HG03025 (cell line): ENCODE measurements around the gene VARS1.
"Not testable (repeated sequence)": the region's sequence is repeated elsewhere in the genome, so short reads cannot be mapped to it uniquely, and the experiment has no call there.

Experiments
- ATAC-seq: cut with Tn5 transposase; IDR thresholded peaks from one replicate; pipeline ENCODE4 v1.9.1; 2021; ENCODE audit warnings: mild to moderate bottlenecking, moderate library complexity; ENCODE audit not compliant: unreplicated experiment, low FRiP score

VARS1 gene

DNA sequence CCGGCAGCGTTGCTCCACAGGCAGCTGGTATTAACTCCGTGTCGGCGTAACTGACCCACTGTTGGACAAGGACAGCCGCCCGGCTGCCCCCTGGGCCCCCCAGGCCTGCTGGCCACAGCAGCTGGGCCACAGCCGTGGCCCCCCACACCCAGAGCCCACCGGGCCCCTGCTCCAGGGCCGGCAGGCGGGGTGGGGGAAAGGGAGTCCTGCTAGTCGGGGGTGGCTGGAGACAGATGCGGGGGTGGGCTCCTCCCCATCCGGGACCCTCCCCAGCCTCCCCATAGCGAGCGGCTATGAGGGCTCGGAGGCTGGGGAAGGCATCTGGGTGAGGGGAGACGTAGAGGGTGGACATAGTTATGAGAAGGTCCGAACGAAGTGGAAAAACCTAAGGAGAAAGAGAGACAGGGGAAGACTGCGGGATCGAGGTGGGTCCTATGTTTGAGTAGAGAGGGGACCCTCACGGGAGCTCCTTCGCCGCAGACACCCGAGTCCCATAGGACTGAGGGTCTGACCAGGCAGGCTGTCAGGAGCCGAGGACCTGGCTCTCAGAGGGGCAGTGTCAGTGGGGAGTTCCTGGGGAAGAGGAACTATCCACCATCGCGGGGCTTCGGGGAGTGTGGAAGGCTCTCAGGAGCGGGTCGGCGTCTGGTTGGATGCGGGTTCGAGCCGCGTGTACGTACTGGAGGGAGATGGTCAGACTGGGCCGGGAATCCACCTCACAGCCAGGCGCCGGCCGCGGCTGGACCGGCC, 511 bp downstream of the VARS1 start:
- ATAC-seq, result no peak

DNA sequence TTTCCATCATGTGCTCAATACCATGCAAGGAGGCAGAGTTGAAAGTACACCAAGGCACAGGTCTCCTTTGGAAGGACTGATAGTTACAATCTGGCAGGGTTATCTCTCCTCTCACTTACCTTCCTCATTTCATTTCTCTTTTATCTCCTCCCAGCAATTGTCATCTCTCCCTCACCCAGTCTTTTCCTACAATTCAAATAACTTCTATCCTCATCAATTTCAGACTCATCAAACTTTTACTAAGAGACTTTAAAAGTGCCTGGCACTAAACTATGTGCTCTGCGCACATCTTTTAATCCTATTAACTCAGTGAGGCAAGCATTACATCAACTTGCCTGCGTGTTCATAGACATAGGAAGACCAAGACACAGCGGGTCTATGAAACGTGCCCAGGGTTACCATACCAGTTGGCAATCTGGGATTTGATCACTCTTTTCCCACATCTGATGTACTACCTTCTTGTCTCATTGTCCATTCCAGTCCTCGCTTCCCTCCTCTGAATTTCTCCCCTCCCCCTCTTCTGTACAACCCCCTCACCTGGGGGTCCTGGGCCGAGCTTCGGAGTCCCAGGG, 1.2 kb downstream of the VARS1 start:
- no peak for ATAC-seq

DNA sequence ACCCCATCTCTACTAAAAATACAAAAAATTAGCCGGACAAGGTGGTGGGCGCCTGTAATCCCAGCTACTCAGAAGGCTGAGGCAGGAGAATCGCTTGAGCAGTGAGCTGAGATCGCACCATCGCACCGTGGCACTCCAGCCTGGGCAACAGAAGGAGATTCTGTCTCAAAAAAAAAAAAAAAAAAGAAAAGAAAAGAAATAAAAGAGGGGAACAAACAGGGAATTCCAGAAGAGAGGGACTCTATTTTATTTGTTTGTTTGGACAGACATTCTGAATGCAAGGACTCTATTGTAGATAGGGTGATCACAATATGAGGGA, 1.7 kb downstream of the VARS1 start:
- ATAC-seq, result not testable (repeated sequence)

DNA sequence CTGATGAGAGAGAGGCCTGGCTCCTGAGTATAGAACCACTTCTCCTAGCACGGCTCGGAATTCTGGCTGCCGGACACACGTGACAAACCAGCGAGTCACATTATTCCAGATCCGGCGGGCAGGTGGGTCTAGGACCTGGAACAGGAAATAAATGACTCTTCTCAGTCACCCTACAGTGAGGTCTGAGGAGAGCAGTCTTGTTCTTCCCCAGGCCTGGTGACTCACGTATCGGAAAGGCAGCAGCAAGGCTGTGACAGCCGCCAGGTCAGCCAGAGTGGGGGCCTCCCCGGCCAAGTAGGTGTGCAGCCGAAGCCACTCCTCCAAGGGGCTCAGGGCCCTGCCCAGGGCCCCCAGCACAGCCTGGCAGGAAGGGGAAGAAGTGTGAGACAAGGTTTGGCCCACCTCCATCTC, 2.8 kb downstream of the VARS1 start:
- ATAC-seq, result no peak

DNA sequence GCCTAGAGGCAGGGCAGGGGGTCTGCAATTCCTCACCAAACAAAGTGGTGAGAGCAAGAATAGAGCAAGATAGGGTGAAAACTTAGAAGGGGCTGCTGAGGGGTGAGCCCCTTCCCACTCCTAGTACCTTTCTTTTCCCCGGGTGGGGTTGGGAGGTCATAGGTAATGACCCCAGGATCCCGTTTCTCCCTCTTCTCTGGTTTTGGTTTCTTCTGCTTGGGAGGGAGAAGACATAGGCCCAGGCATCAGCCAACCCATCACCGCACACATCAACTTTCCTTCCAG, 3.5 kb downstream of the VARS1 start:
- no peak for ATAC-seq

DNA sequence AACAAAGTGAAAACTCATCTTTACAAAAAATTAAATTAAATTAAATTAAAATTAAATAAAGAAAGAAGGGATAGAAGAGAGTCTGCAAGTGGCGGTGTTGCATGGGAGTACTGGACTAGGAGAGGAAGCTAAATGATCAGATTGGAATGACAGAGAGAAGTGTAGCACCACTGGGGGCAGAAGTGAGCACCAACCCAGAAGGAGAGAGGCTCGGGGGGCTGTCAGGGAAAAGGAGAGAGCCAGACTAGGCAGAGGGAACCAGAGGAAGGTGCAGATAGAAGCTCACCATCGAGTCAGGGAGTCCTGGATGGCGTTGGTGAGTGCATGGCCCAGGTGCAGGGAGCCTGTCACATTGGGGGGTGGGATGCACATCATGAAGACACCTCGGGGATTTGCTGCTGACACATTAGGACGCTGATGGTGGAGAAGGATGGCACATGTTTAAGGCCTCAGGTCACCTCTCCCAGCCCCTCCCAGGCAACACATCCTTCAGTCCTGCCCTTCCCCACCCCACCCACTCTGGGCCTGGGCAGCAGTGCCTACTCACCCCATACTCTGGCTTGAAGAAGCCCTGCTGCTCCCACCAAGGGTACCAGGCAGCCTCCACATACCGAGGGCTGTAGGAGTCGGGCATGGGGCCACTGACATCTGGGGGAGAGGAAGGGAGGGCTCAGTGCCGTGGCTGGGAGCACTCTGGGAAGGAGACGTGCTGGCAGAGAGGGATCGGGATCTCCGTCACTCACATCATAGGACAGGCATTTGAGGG, 4.0 kb downstream of the VARS1 start:
- ATAC-seq, result no peak

DNA sequence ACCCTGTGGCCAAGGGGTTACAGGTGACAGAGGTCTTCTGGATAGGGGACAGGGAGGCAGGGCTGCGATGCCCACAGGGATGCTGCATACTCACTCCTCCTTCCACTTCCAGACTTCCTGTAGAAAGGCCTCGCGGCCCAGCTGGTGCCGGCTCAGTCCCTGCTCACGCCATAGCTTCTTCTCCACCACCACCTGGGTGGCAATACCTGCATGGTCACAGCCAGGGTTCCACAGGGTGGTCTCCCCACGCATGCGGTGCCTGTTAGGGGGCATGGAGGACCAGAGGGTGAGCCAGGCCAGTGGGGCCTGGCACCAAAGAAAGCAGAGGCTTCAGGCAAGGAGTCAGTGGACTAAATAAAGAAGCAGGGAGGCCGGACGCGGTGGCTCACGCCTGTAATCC, 10.1 kb downstream of the VARS1 start:
- no peak for ATAC-seq

DNA sequence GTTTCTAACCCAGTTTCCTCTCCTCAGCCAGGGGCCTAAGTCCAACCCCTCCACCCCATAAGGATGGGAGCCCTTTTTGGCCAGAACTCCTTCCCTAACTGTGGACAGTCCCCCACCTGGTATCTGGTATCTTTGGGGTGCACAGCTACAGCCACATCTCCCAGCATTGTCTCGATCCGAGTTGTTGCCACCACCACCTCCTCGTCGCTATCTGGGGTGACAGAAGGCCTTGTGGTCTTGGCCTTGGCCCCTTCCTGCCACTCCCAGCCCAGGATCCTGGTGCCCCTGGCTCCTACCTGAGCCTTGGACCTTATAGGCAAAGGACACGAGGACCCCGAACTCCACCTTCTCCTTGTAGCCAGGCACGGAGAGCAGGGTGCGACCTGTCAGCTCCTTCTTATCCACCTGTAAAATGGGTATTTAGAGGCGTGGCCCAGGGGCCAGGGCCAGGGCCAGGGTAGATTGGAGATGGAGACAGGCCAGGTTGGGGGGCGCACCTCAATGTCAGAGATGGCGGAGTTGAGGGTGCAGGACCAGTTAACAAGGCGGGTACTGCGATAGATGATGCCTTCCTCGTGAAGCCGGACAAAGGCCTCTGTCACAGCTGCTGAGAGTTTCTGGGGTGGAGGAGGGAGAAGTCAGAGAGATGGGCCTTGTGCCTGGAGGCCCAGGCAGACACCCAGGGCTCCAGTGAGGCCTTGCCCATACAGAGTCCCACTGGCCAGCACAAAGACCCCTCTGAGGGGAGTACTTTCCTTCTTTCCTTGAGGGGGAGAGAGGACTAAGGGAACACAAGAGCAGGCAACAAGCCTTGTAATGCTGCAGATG, 11.2 kb downstream of the VARS1 start:
- ATAC-seq, result no peak

DNA sequence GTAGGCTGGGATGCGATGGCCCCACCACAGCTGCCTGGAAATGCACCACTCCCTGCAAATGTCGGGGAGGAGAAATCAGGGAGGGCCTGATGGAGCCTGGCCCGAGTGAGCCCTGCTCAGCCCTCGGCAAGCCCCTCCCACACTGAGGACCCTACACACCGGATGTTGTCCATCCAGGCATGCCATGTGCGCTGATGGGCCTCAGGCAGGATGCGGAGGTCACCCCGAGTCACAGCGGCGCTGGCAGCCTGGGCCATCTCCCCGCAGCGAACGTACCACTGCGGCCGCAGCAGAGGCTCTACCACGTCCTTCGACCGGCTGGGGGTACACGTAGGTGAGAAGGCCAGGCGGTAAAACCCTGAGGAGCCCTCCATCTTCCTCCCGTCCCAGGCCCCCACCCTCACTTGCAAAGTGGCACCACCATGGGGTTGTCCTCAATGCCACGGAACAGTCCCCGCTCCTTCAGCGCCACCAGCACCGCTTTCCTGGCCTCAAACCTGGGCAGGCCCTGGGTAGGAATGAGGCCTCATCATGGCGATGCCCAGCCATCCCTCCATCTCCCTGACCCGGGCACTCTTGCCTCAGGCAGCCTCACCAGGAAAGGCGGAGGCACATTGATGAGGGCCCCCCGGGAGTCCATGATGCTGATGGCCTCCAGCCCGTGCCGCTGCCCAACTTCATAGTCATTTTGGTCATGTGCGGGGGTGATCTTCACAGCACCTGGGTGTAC, 13.3 kb downstream of the VARS1 start:
- no peak for ATAC-seq

DNA sequence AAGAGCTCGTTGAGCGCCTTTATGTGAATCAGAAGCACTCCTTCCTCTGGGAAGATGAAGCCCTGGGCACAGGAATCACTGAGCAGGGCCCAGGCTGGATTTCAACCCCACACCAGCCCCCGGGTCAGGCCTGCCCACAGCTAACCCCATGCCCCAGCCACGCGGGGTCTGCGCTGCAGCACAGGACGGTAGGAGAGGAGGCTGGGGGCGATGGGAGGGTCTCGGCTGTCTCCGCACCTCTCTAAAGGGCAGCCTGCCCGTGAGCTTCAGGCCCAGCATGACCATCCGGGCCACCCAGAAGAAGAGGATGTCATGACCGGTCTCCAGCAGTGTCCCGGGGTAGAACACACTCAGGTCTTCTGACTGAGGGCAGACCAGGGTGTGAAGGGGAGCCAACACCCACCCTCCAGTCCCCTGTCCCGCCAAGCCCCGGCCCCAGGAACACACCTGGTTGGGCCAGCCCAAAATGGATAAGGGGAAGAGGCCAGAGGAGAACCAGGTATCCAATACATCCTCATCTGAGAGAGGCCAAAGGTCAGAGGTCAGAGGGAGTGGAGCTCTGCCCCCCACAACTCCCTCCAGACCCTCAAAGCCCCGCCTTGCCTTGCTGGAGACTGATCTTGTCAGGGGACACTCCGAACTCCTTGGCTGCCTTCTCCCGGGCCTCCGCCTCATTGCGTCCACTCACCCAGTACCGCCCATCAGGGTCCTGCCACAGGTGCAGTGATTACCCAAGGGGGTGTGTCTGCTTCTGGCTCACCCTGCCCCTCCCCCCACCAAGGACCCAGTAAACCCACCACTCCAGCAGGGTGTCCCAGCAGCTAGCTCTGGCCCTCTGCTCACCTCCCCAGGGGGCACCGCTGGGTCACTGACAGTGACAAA, 14.1 kb downstream of the VARS1 start:
- ATAC-seq, result no peak

DNA sequence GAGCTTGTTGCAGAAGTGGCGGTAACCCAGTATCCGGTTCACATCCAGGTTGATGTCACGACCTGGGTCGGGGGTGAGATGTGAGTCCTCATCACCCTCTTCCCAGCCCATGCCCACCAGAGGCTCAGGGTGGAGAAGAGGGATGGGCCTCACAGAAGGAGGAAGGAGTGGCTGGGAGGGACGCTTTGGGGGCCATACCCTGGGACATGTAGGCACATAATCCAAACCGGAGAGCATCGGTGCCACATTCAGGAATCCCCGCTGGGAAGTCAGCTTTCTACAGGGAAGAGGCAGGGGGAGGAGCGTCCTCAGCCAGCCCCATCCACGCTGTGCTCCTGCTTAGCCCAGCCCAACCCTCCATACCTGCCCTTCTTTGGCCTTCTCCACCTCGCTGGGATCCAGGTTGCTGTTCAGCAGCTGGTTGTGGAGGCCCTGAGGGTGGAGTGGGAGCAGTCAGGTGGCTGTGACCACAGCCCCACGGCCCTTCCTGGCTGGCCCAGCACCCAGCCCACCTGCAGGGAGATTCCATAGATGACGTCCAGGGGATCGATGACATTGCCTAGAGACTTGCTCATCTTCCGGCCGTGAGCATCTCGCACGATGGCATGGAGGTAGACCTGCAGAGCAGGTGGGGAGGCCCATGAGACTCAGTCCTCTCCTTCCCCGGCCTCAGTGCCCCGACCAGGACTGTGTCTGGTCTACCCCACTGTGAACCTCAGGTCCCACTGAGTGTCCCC, 14.9 kb downstream of the VARS1 start:
- no peak for ATAC-seq

DNA sequence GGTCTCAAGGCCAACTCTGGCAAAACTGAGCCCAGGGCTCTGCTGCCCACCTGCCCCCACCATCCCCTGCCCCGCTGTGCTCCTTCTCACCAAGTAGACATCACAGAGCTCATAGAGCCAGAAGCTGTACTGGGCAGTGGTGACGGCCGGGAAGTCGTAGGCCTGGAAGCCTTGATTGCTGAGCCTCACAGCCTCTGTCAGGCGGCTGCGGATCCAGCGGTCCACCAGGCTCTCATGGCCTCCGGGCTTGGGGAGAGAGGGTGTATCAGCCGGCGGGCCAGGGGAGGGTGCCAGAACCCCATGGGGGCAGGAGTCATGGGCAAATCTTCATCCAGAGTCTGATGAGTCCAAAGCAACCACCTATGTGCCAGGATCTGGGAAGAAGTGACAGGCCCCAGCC, 15.6 kb downstream of the VARS1 start:
- no peak for ATAC-seq

DNA sequence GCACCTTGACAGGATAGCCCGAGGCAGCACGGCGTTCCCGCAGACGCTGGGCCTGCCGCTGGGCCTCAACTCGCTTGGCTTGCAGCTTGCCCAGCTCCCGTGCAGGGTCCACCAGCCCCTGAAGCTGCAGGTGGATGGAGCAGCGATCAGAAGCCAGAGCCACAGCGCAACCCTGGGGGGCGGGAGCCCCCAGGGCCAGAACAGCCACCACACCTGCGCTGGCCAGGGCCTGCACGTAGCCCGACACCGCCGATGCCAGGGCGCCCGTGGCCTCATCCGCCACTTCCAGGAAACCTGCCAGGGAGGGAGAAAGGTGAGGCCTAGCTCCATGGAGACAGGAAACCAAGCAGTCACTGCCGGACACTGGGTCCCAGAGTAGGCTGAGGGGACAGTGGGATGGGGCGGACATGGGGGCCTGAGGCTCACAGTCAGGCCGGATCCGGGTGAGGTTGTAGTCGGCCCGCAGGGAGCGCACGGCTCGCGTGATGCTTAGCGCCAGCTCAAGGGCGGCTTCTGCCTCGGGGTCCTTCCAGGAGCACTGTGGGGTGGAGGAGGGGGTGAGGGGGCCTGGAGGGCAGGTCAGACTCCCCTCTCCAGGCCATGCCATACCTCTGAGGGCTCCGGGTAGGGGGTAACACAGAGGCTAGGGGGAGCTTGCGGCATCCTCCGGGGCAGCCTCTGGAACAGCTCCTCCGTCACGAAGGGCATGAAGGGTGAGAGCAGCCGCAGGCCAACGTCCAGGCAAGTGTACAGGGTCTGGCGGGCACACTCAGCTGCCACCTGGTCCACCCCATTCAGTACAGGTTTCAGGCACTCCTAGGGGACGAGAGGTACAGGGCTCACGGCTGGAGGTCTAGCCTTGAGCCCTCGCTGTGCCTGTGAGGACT, 16.3 kb downstream of the VARS1 start:
- no peak for ATAC-seq

DNA sequence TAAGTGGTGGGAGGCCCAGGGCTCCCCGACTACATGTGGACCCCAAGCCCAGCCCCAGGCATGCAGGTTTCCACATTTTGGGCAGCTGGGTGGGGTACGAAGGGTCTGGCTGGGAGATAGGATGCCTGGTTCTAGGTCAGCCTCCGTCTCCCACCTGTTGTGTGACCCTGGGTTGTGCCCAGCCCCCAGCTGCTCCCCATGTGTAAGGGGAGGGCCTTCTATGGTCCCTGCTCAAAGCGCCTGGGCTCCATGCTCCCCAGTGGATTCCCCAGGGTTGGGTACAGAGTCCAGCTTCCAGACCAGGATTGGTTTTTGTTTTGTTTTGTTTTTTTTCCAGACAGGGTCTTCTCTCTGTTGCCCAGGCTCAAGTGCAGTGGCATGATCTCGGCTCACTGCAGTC, 17.4 kb downstream of the VARS1 start:
- no peak for ATAC-seq

DNA sequence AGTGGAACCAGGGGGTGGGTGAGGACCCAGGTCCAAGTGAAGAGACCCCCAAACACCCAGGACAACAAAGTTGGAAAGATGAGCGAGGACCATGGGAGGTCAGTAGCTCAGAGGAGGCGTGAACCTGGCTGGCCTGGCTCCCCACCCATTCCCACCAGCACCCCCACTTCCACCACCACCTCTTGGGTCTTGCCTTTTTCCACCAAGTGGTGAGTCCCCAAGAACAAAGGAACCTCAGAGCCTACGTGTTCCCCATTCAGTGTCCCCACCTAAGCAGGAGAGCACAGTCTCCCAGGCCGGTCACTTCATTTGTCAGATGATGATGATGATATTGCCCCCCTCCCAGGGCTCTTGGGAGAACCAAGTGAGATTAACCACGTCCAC, 17.9 kb downstream of the VARS1 start:
- no peak for ATAC-seq

DNA sequence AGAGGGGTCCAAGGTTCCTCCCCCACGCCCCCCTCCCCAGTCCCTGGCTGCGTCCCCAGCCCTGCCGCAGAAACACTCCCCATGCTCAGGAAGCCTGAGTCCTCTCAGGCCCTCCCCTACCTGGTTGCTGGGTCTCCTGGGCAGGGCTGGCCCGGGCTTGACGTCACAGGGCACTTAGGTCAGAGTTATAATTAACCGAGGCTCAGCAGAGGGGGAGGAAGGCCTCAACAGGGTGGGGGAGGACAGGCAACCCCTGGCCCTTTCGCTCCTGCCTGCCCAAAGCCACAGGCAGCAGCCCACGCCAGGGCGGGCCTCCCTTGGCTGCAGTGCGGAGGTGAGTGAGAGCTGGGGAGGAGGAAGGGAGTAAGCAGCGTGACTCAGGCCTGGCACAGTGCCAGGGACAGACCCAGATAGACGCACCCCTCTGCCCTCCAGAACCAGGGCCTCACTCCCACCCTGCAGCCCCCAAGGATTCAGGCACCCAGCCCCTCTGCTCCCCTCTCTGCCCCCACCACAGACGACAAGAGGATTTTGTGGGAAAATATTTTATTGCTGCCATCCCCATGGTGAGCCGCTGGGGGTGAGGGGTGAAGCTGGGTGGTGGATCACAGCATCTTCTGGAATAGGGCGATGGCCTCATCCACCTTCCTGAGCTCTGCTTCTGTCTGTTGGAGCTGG, 18.4 kb downstream of the VARS1 start, which contains the start of gene VWA7:
TSS of gene VWA7 (minus strand) at position 340 of the 678 bp plus-strand sequence. CDS start 549 bp downstream, outside the sequence.
- no peak for ATAC-seq

DNA sequence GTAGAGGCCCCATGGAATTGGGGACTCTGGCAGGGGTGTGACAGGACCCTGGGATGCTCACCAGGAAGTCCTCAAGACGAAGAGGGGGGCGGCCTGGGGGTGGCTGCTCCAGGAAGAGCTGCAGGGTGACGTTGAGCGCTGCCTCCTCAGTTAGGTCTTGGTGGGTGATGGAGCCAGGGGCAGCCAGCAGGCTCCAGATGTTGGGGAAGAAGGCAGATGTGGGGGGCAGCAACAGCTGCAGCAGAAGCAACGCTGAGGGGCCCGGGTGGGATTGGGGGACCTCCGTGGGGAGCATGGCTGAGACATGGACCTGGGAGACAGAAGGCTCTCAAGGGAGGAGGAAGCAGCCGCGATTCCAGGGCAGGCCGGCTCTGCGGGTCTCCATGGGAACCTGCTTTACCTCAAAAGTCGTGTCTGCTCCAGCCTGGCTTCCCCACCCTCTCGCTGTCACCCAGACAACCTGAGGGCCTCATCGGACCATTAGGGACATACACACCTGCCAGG, 19.0 kb downstream of the VARS1 start:
- ATAC-seq, result no peak
